Testis (tissue), 2 donors: ENCODE results near the gene SAP30BP.

Experiments used
- CTCF ChIP-seq, 3 experiments: fragments of 450-650 bp in 2 of 3; fragments of 200-600 bp in 1 of 3; sonication (generic) in 1 of 3; IDR thresholded peaks; one replicate each; pipeline ENCODE4 v1.5.1; 2016 to 2019; ENCODE audit warnings: antibody characterized with exemption in 3 of 3, mild to moderate bottlenecking in 2 of 3, moderate library complexity in 1 of 3
- POLR2A ChIP-seq: fragments of 450-650 bp; IDR thresholded peaks from one replicate; pipeline ENCODE4 v1.6.1; 2017; ENCODE audit warnings: antibody characterized with exemption, mild to moderate bottlenecking, moderate library complexity

GRCh38 chr17:75624021-75624420, 43.1 kb upstream of the SAP30BP start:
- TF ChIP-seq POLR2A (no peak), CTCF (IDR thresholded peaks at IDR 0.05) (no peak)
